NCI-H187 treated with DMSO at 0.1 percent for 48 hours (cell line): ENCODE data around the gene UBXN2A.
"Not testable (repeated sequence)": the region's sequence is repeated elsewhere in the genome, so short reads cannot be mapped to it uniquely, and the experiment has no call there.

Experiments used
- DNase-seq: peaks from one replicate; lab custom pipeline; 2025; lab: John Stamatoyannopoulos, UW

Gene UBXN2A

GRCh38 chr2:23940718-23941620 is 706 bp downstream of the UBXN2A start:
- DNase-seq = no peak

GRCh38 chr2:23941644-23942043 is 1.4 kb downstream of the UBXN2A start:
- no peak for DNase-seq

- no peak for DNase-seq
Measured at GRCh38 chr2:23943666-23944065, 3.4 kb downstream of the UBXN2A start.

GRCh38 chr2:23944527-23944926 is 4.3 kb downstream of the UBXN2A start:
- DNase-seq = no peak

- no peak for DNase-seq
Measured at GRCh38 chr2:23944976-23945375, 4.7 kb downstream of the UBXN2A start.

GRCh38 chr2:23947350-23947749 is 7.1 kb downstream of the UBXN2A start:
- DNase-seq = no peak

GRCh38 chr2:23952558-23952957 is 12.3 kb downstream of the UBXN2A start:
- DNase-seq = not testable (repeated sequence)

- DNase-seq = no peak
Measured at GRCh38 chr2:23953625-23954024, 13.4 kb downstream of the UBXN2A start.

GRCh38 chr2:23954325-23955014 is 14.2 kb downstream of the UBXN2A start:
- no peak for DNase-seq

GRCh38 chr2:23967846-23968245 is 27.6 kb downstream of the UBXN2A start:
- no peak for DNase-seq

- no peak for DNase-seq
Measured at GRCh38 chr2:23976883-23977282, 36.6 kb downstream of the UBXN2A start.

- no peak for DNase-seq
Measured at GRCh38 chr2:23988371-23988770, 48.1 kb downstream of the UBXN2A start.

GRCh38 chr2:23992931-23993330 is 52.7 kb downstream of the UBXN2A start:
- no peak for DNase-seq

GRCh38 chr2:23993736-23994269 is 53.5 kb downstream of the UBXN2A start:
- no peak for DNase-seq

GRCh38 chr2:23994567-23994966 is 54.3 kb downstream of the UBXN2A start:
- DNase-seq = no peak

- DNase-seq = no peak
Measured at GRCh38 chr2:24007693-24008092, 67.4 kb downstream of the UBXN2A start.

GRCh38 chr2:24008672-24009366 is 68.6 kb downstream of the UBXN2A start:
- no peak for DNase-seq

- DNase-seq = no peak
Measured at GRCh38 chr2:24009367-24009679, 69.1 kb downstream of the UBXN2A start.

GRCh38 chr2:24009680-24010476 is 69.6 kb downstream of the UBXN2A start, which contains the start of gene MFSD2B:
TSS of gene MFSD2B (plus strand) at chr2:24010085. CDS start at chr2:24010097, 12 bp downstream.
- no peak for DNase-seq

GRCh38 chr2:24010477-24011249 is 70.4 kb downstream of the UBXN2A start:
- no peak for DNase-seq
